Uterus (tissue), 2 donors: Measurements from ENCODE around the gene CXCL1.

Experiments used
- POLR2A ChIP-seq, 2 donors: fragments of 450-650 bp; IDR thresholded peaks; one replicate each; pipeline ENCODE4 v1.6.1; 2016; ENCODE audit warnings: antibody characterized with exemption in 2 of 2, mild to moderate bottlenecking in 1 of 2, moderate library complexity in 1 of 2
- TF ChIP-seq, protein P1 (sequence below), 4 experiments: fragments of 200-600 bp in 2 of 4; fragments of 450-650 bp in 2 of 4; sonication (generic) in 2 of 4; IDR thresholded peaks; one replicate each; pipeline ENCODE4 v1.5.1; 2016 to 2019; ENCODE audit warnings: antibody characterized with exemption in 4 of 4, mild to moderate bottlenecking in 2 of 4, moderate library complexity in 1 of 4

DNA sequence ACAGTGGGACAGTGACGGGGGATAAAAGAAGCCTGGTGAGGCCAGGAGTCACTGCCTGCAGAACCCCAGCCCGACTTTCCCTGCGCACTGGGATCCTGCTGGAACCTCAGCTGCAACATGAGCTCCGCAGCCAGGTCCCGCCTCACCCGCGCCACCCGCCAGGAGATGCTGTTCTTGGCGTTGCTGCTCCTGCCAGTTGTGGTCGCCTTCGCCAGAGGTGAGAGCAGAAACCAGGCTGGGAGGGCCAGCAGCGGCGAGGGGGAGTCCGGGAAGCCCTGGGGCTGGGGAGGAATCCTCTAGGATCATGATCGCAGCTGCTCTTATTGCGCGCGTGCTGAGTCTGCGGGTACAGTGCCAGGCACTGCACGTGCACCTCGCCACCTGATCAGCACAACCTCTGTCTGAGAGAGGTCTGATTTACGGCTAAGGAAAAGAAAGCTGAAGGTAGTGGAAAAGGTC, 15.9 kb upstream of the CXCL1 start, which contains the start of gene PF4V1:
- TF ChIP-seq, protein P1, sequence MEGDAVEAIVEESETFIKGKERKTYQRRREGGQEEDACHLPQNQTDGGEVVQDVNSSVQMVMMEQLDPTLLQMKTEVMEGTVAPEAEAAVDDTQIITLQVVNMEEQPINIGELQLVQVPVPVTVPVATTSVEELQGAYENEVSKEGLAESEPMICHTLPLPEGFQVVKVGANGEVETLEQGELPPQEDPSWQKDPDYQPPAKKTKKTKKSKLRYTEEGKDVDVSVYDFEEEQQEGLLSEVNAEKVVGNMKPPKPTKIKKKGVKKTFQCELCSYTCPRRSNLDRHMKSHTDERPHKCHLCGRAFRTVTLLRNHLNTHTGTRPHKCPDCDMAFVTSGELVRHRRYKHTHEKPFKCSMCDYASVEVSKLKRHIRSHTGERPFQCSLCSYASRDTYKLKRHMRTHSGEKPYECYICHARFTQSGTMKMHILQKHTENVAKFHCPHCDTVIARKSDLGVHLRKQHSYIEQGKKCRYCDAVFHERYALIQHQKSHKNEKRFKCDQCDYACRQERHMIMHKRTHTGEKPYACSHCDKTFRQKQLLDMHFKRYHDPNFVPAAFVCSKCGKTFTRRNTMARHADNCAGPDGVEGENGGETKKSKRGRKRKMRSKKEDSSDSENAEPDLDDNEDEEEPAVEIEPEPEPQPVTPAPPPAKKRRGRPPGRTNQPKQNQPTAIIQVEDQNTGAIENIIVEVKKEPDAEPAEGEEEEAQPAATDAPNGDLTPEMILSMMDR (IDR thresholded peaks at IDR 0.05) = no peak
- TF ChIP-seq POLR2A (IDR thresholded peaks at IDR 0.05) = no peak
